SH-SY5Y (cell line): Measurements from ENCODE around the gene SFTPD.

Experiments used
- GATA2 ChIP-seq: IDR thresholded peaks from 2 replicates; pipeline ENCODE4 v1.6.1; 2011; ENCODE audit warnings: mild to moderate bottlenecking, low read depth, low read length
- GATA3 ChIP-seq: IDR thresholded peaks from 2 replicates; pipeline ENCODE4 v1.6.1; 2011; ENCODE audit warnings: low read depth, mild to moderate bottlenecking, low read length, moderate library complexity

DNA sequence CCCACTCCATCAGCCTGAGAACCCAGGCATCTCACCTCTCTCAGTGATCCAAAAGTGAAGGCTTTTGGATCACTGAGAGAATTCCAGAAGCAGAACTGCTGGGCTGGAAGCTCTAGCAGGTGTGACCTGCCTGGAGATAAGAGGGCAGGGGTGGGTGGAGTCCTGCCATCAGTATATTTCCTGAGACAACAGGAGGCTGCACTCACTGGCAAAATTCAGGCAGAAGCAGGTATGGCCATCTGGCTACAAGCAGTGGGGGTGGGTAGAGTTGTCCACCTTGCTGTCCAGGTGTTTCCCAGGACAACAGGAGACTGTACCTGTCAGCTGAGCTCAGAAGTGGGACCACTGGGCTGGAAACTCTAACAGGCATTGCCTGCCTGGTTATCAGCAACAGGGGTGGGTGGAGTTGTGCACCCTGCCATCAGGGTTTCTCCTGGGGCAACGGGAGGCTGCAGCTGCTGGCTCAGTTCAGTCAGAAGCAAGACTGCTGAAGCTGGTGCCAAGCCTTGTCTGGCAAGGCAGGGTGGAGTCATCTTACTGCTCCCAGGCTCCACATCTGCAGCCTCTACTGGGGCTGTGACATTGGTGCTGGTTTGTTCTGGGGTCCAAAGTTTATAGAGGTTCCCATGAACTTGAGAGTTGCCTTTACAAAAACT, 47.2 kb upstream of the SFTPD start:
- TF ChIP-seq GATA2 (no peak), GATA3 (no peak)
